Measurements from ENCODE around the gene AGO4.

DNA sequence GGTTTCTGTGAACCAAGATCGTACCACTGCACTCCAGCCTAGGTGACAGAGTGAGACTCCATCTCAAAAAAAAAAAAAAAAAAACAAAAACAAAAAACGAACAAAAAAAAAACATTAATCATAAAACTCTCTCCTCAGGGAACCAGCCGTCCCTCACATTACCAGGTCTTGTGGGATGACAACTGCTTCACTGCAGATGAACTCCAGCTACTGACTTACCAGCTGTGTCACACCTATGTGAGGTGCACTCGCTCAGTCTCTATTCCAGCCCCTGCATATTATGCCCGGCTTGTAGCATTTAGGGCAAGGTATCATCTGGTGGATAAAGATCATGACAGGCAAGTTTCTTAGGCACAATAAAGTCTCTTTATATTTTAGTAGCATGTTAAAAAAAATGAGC lies 42.9 kb downstream of the AGO4 start:
- TF ChIP-seq, protein P1, sequence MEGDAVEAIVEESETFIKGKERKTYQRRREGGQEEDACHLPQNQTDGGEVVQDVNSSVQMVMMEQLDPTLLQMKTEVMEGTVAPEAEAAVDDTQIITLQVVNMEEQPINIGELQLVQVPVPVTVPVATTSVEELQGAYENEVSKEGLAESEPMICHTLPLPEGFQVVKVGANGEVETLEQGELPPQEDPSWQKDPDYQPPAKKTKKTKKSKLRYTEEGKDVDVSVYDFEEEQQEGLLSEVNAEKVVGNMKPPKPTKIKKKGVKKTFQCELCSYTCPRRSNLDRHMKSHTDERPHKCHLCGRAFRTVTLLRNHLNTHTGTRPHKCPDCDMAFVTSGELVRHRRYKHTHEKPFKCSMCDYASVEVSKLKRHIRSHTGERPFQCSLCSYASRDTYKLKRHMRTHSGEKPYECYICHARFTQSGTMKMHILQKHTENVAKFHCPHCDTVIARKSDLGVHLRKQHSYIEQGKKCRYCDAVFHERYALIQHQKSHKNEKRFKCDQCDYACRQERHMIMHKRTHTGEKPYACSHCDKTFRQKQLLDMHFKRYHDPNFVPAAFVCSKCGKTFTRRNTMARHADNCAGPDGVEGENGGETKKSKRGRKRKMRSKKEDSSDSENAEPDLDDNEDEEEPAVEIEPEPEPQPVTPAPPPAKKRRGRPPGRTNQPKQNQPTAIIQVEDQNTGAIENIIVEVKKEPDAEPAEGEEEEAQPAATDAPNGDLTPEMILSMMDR (IDR thresholded peaks at IDR 0.05), result no peak
- no peak for TF ChIP-seq POLR2A (IDR thresholded peaks at IDR 0.05)
